ENCODE results near the gene TBC1D23.

- no peak for TF ChIP-seq CTCF (IDR thresholded peaks at IDR 0.05)
- TF ChIP-seq POLR2A (IDR thresholded peaks at IDR 0.05): no peak
These were observed 110.0 kb downstream of the TBC1D23 start for GRCh38 chr3:100370756-100371155.

Data from heart left ventricle (tissue), 13 donors.